ENCODE results near the gene HECTD4. TPM values are rescaled to one million over a fixed set of nuclear protein-coding genes. Genes with fewer than 3 reads are reported as not detected.

Gene HECTD4
- total RNA-seq, 1 donor from 2014 or later, result 40.7 TPM

DNA sequence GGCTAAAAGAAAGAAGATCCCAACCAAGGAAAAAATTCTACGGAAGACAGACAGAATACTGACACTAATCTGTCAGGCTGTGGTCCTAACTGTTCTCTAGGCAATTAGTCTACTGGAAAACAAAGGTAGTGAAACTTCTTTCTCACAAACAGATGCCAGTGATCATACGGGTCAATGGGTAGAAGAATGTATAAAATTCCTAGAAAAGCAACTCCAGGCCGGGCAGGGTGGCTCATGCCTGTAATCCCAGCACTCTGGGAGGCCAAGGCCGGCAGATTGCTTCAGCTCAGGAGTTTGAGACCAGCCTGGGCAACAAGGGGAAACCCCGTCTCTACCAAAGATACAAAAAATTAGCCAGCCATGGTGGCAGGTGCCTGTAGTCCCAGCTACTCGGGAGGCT lies 64.8 kb downstream of the HECTD4 start:
- Mint-ChIP-seq H3K27me3 (ENCODE audit: low read depth) (no peaks in the 10 kb centered on the region), H3K4me3 (ENCODE audit: unreplicated experiment) (no peak overlapping the region), H3K27ac (ENCODE audit: unreplicated experiment) (no peak overlapping the region), H3K4me1 (ENCODE audit: low read depth) (peaks cover 8% of the 10 kb centered on the region), H3K9me3 (ENCODE audit: low read depth) (no peaks in the 10 kb centered on the region), H3K36me3 (ENCODE audit: low read depth) (peaks cover 5% of the 10 kb centered on the region)
- no peak for DNase-seq (ENCODE audit: low spot score)
- TF ChIP-seq, protein P1, sequence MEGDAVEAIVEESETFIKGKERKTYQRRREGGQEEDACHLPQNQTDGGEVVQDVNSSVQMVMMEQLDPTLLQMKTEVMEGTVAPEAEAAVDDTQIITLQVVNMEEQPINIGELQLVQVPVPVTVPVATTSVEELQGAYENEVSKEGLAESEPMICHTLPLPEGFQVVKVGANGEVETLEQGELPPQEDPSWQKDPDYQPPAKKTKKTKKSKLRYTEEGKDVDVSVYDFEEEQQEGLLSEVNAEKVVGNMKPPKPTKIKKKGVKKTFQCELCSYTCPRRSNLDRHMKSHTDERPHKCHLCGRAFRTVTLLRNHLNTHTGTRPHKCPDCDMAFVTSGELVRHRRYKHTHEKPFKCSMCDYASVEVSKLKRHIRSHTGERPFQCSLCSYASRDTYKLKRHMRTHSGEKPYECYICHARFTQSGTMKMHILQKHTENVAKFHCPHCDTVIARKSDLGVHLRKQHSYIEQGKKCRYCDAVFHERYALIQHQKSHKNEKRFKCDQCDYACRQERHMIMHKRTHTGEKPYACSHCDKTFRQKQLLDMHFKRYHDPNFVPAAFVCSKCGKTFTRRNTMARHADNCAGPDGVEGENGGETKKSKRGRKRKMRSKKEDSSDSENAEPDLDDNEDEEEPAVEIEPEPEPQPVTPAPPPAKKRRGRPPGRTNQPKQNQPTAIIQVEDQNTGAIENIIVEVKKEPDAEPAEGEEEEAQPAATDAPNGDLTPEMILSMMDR (IDR thresholded peaks at IDR 0.05), result no peak

DNA sequence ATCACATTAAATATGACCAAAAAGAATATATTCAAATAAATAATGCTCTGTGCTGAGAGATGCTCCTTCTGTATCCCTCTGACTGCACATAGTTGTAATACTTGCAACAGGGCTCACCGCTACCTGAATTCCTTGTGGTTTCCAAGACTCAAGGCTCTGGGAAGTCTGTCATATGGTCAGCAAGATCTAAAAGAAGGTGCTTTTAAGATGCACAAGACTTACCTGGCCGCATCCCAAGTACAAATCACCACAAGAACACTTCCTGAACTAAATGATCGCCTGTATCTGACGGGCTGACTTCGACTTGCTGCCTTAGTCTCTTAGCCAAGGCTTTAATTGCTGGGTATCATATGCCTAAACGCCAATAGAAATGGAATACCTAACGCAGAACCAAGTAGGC lies 67.2 kb downstream of the HECTD4 start:
- no peaks in the 10 kb centered on the region for H3K9me3 Mint-ChIP-seq (ENCODE audit: low read depth)
- DNase-seq (ENCODE audit: low spot score), result no peak
- no peak overlapping the region for H3K27ac Mint-ChIP-seq (ENCODE audit: unreplicated experiment)

DNA sequence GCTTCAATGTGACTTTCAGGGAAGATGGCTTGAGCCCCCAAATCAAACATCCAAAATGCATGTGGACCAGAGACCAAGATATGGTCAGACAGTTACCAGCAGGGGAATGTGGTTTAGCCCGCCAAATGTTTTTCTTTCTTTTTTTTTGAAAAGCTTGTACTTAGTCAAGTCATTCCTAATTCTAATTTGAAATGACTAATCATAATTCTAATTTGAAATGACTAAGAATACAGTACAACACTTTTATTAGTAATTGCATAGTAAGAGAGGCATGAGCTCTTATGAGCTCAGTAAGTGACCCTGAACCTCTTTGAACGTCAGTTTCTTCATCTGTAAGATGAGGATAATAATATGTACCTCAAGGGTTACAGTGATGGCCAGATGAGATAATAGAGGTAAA lies 72.4 kb downstream of the HECTD4 start:
- Mint-ChIP-seq H3K27ac (ENCODE audit: unreplicated experiment) (no peak overlapping the region), H3K4me1 (ENCODE audit: low read depth) (peaks cover 16% of the 10 kb centered on the region), H3K4me3 (ENCODE audit: unreplicated experiment) (no peak overlapping the region), H3K27me3 (ENCODE audit: low read depth) (no peaks in the 10 kb centered on the region), H3K9me3 (ENCODE audit: low read depth) (no peaks in the 10 kb centered on the region), H3K36me3 (ENCODE audit: low read depth) (peaks cover 21% of the 10 kb centered on the region)
- no peak for DNase-seq (ENCODE audit: low spot score)
- TF ChIP-seq, protein P1 (IDR thresholded peaks at IDR 0.05), result no peak

More for the DNA sequence above, 67.2 kb downstream of the HECTD4 start:
- H3K36me3 Mint-ChIP-seq (ENCODE audit: low read depth), result peaks cover 7% of the 10 kb centered on the region
- no peak overlapping the region for H3K4me3 Mint-ChIP-seq (ENCODE audit: unreplicated experiment)
- no peaks in the 10 kb centered on the region for H3K27me3 Mint-ChIP-seq (ENCODE audit: low read depth)
- TF ChIP-seq, protein P1 (IDR thresholded peaks at IDR 0.05), result no peak
- H3K4me1 Mint-ChIP-seq (ENCODE audit: low read depth), result peaks cover 12% of the 10 kb centered on the region

DNA sequence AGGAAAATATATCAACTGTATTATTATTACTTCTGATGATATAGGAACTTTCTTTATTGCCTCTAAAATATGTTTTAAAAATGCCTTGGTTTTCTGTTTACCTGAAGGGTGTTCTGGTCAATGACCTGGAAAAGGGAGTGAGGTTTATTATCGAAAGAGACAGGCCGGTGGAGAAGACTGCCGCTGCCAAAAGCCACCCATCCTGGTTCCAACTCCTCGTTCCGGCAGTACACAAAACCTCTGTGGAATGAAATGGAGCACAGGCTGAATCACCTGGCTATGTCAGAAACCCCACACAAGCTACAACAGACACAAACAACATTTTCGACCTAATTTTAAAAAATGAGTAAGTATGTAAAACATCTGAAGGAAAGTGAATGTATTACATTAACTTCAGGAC lies 73.6 kb downstream of the HECTD4 start:
- H3K4me3 Mint-ChIP-seq (ENCODE audit: unreplicated experiment), result no peak overlapping the region
- peaks cover 13% of the 10 kb centered on the region for H3K4me1 Mint-ChIP-seq (ENCODE audit: low read depth)
- TF ChIP-seq, protein P1 (IDR thresholded peaks at IDR 0.05), result no peak
- no peaks in the 10 kb centered on the region for H3K27me3 Mint-ChIP-seq (ENCODE audit: low read depth)
- H3K27ac Mint-ChIP-seq (ENCODE audit: unreplicated experiment), result no peak overlapping the region
- H3K36me3 Mint-ChIP-seq (ENCODE audit: low read depth), result peaks cover 21% of the 10 kb centered on the region
- H3K9me3 Mint-ChIP-seq (ENCODE audit: low read depth), result no peaks in the 10 kb centered on the region
- no peak for DNase-seq (ENCODE audit: low spot score)

DNA sequence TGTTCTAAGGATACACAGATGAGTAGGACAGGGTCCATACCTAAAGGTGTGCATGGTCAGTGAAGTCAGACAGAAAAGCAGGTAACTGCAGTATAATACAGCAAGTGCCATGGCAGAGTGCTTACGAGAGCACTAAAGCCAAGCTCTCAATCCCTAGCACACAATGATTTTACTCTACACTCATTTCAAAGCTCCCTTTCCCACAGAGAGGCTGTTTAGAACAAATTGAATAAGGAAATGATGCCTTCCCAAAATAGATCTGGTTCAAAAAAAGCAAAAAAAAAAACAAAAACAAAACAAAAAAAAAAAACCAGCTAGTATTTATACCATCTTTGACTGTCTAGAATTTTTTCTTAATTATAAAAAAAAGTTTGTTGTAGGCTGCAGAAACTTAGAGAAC lies 74.1 kb downstream of the HECTD4 start:
- Mint-ChIP-seq H3K4me1 (ENCODE audit: low read depth) (peaks cover 16% of the 10 kb centered on the region), H3K9me3 (ENCODE audit: low read depth) (no peaks in the 10 kb centered on the region), H3K27ac (ENCODE audit: unreplicated experiment) (no peak overlapping the region), H3K36me3 (ENCODE audit: low read depth) (peaks cover 23% of the 10 kb centered on the region), H3K4me3 (ENCODE audit: unreplicated experiment) (no peak overlapping the region), H3K27me3 (ENCODE audit: low read depth) (no peaks in the 10 kb centered on the region)
- TF ChIP-seq, protein P1 (IDR thresholded peaks at IDR 0.05), result no peak
- DNase-seq (ENCODE audit: low spot score), result no peak
